DOHH2 (cell line): ENCODE measurements around the gene VEGFC.

Experiments used
- CTCF ChIP-seq: fragments of 200-600 bp; sonication (generic); IDR thresholded peaks from one replicate; pipeline ENCODE4 v1.5.1; 2014; ENCODE audit warnings: antibody characterized with exemption, mild to moderate bottlenecking, low read depth, low read length; ENCODE audit not compliant: poor library complexity, severe bottlenecking
- EZH2phosphoT487 ChIP-seq: fragments of 200-600 bp; sonication (generic); IDR thresholded peaks from 2 replicates; pipeline ENCODE4 v1.6.1; 2017; ENCODE audit warnings: borderline replicate concordance, mild to moderate bottlenecking, antibody characterized with exemption, low read length, moderate library complexity, mixed read lengths

DNA sequence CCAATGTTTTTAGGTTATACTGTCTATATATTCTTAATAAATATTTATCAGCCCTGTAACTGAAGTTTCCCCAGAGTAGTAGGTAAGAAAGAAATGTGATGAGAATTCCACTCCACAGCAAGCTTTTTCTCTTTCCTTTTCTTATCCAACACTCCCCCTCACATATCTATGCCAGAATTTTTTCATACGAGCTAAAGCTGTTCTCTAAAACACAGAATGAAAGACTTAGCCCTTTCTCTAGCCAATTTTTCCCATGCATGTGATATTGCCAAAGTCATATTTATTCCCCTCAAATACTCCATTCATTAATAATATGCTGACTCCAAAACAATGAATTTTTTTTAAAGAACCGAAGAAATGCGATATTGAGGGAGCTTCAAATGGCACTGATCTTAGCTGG lies 32.3 kb downstream of the VEGFC start:
- no peak for TF ChIP-seq CTCF
- TF ChIP-seq EZH2phosphoT487, result no peak
